Measurements from ENCODE around the gene VPS8.

- TF ChIP-seq CTCF (IDR thresholded peaks at IDR 0.05): no peak
- TF ChIP-seq POLR2A (IDR thresholded peaks at IDR 0.05): no peak
These were observed 16.3 kb upstream of the VPS8 start for GRCh38 chr3:184795522-184796190.
